Smooth muscle cell (in vitro differentiated cells): ENCODE measurements around the gene PTPN2. TPM values are rescaled to one million over a fixed set of nuclear protein-coding genes. Genes with fewer than 3 reads are reported as not detected.

Experiments used
- DNase-seq: peaks from one replicate; lab custom pipeline; 2025; ENCODE audit not compliant: unreplicated experiment; lab: John Stamatoyannopoulos, UW
- H2AFZ ChIP-seq: fragments of 200-600 bp; sonication (generic); 2 replicates; pipeline ENCODE4 v1.6.0; 2016; ENCODE audit warnings: antibody characterized with exemption, low read depth, mild to moderate bottlenecking
- H3F3A ChIP-seq: fragments of 200-600 bp; sonication (generic); 2 replicates; pipeline ENCODE4 v1.6.0; 2017; ENCODE audit warnings: antibody characterized with exemption, low read depth
- H3K27ac ChIP-seq: fragments of 200-600 bp; sonication (generic); 2 replicates; pipeline ENCODE4 v1.5.1; 2016; ENCODE audit warnings: low read depth, mild to moderate bottlenecking
- H3K27me3 ChIP-seq: fragments of 200-600 bp; sonication (generic); 2 replicates; pipeline ENCODE4 v1.6.1; 2016; ENCODE audit warnings: low read depth, mild to moderate bottlenecking
- H3K36me3 ChIP-seq: fragments of 200-600 bp; sonication (generic); 2 replicates; pipeline ENCODE4 v1.5.1; 2016; ENCODE audit warnings: low read depth
- H3K4me1 ChIP-seq: fragments of 200-600 bp; sonication (generic); 2 replicates; pipeline ENCODE4 v1.5.1; 2016; ENCODE audit warnings: low read depth
- H3K4me2 ChIP-seq: fragments of 200-600 bp; sonication (generic); 2 replicates; pipeline ENCODE4 v1.6.0; 2016; ENCODE audit warnings: mild to moderate bottlenecking
- H3K4me3 ChIP-seq: fragments of 200-600 bp; sonication (generic); 2 replicates; pipeline ENCODE4 v1.5.1; 2016; ENCODE audit warnings: mild to moderate bottlenecking
- H3K79me2 ChIP-seq: fragments of 200-600 bp; sonication (generic); 2 replicates; pipeline ENCODE4 v1.6.0; 2016; ENCODE audit warnings: low read depth, mild to moderate bottlenecking
- H3K9ac ChIP-seq: fragments of 200-600 bp; sonication (generic); 2 replicates; pipeline ENCODE4 v1.6.0; 2016; ENCODE audit warnings: low read depth
- H3K9me3 ChIP-seq: fragments of 200-600 bp; sonication (generic); replicated peaks from 2 replicates; pipeline ENCODE4 v1.5.1; 2016; ENCODE audit warnings: low read depth
- H4K20me1 ChIP-seq: fragments of 200-600 bp; sonication (generic); 2 replicates; pipeline ENCODE4 v1.6.0; 2016; ENCODE audit warnings: low read depth
- WGBS: methylation state at CpG from one replicate; pipeline ENCODE4 v1.1.7; 2016; ENCODE audit warnings: low lambda C conversion rate; 5-methylcytosine and 5-hydroxymethylcytosine counted together
- polyA plus RNA-seq: library from polyadenylated mRNA; unstranded; fragments of >200 nt; fragmentation: Nextera tagmentation; extraction: Ambion mirVana; gene quantifications from 2 replicates; pipeline ENCODE4 v1.2.1, GENCODE V29; 2016
- total RNA-seq: library from RNA; depleted of rRNA; stranded (reverse); fragments of >200 nt; gene quantifications from 2 replicates; pipeline ENCODE4 v1.2.3, GENCODE V29; 2014
- TF ChIP-seq, protein P1 (sequence below): fragments of 200-600 bp; sonication (generic); IDR thresholded peaks from 2 replicates; pipeline ENCODE4 v1.5.1; 2017; ENCODE audit warnings: borderline replicate concordance, mild to moderate bottlenecking, antibody characterized with exemption; ENCODE audit not compliant: insufficient read depth, poor library complexity, severe bottlenecking

PTPN2 gene
- total and polyA plus RNA-seq, 2 experiments from 2014 or later: 17.1 to 48.7 TPM

DNA sequence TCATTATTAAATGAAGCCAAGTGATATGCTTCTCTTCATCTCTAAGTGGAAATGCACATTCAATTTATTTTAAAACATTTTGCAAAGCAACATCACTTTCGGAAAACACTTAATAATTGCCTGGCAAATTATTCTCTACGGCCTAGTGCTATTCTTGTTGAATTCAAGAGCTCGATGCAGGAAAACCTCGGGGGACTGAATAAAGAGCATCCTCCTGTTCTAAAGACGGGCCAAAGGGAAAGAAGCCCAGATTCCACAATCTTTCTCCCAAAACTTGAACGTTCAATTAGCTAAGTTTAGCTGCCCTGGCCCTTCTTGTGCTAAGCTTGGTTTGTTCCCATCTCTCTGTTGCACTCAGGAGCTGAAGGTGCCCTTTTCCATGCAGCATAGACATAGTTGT lies 40.6 kb upstream of the PTPN2 start:
- H3K27ac ChIP-seq: no peak overlapping the region
- H3K36me3 ChIP-seq: no peaks in the 10 kb centered on the region
- no peak for DNase-seq
- H3K9me3 ChIP-seq: no peaks in the 10 kb centered on the region
- no peaks in the 10 kb centered on the region for H3K27me3 ChIP-seq
- no peaks in the 10 kb centered on the region for H3K4me1 ChIP-seq
- H3K4me2 ChIP-seq: no peak overlapping the region
- TF ChIP-seq, protein P1, sequence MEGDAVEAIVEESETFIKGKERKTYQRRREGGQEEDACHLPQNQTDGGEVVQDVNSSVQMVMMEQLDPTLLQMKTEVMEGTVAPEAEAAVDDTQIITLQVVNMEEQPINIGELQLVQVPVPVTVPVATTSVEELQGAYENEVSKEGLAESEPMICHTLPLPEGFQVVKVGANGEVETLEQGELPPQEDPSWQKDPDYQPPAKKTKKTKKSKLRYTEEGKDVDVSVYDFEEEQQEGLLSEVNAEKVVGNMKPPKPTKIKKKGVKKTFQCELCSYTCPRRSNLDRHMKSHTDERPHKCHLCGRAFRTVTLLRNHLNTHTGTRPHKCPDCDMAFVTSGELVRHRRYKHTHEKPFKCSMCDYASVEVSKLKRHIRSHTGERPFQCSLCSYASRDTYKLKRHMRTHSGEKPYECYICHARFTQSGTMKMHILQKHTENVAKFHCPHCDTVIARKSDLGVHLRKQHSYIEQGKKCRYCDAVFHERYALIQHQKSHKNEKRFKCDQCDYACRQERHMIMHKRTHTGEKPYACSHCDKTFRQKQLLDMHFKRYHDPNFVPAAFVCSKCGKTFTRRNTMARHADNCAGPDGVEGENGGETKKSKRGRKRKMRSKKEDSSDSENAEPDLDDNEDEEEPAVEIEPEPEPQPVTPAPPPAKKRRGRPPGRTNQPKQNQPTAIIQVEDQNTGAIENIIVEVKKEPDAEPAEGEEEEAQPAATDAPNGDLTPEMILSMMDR: no peak
- no peaks in the 10 kb centered on the region for H3K79me2 ChIP-seq
- H3K4me3 ChIP-seq: no peak overlapping the region
- H4K20me1 ChIP-seq: no peaks in the 10 kb centered on the region
- 93% methylated on average over 6 of the region's 6 CpGs for WGBS
- no peaks in the 10 kb centered on the region for H3F3A ChIP-seq
- no peak overlapping the region for H3K9ac ChIP-seq
- no peak overlapping the region for H2AFZ ChIP-seq

DNA sequence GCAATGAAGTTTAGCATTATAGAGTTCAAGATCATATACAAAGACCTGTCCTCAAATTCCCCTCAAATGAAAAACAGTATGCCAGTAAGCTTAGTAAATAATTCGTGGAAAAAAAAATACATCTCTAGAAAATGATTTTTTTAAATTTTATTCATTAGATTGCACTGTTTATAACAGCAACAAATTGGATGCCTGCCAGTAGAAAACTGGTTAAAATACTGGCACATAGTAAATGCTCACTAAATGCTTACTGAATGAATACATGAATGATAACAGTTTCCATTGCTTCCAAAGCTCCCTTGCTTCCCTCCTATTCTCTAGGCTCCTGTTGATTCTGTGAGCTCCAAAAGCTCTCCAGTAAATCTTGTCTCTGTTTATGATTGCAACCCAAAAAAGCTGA lies 38.2 kb upstream of the PTPN2 start:
- H3K4me1 ChIP-seq: no peaks in the 10 kb centered on the region
- TF ChIP-seq, protein P1: no peak
- no peak for DNase-seq
- no peaks in the 10 kb centered on the region for H3K36me3 ChIP-seq
- no peak overlapping the region for H2AFZ ChIP-seq
- H3K27ac ChIP-seq: no peak overlapping the region
- no peaks in the 10 kb centered on the region for H3F3A ChIP-seq
- no peaks in the 10 kb centered on the region for H3K79me2 ChIP-seq
- no peak overlapping the region for H3K4me2 ChIP-seq
- H3K4me3 ChIP-seq: no peak overlapping the region
- no peaks in the 10 kb centered on the region for H3K27me3 ChIP-seq
- no peak overlapping the region for H3K9ac ChIP-seq
- 78% methylated on average over 1 of the region's 1 CpG for WGBS
- no peaks in the 10 kb centered on the region for H4K20me1 ChIP-seq
- H3K9me3 ChIP-seq: no peaks in the 10 kb centered on the region

DNA sequence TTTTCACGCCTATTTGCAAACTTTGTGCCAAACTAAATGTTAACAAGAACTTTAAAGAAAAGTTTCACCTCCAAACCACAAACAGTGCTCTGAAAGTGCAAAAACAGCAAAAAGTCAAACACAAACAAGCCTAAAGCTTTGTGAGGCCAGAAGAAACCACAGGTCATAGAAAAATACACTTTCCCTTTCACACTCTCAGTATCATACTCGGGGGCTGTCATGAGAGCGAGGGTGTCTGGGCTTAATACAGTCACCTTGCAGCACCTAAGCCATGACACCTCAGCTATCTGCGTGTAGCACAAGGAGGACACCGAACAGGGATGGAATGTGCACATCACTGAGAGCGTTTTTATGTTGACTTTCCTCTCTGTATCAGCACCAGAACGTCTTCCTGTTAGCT lies 37.1 kb upstream of the PTPN2 start:
- Histone ChIP-seq H3K9me3 (no peaks in the 10 kb centered on the region), H3K27me3 (no peaks in the 10 kb centered on the region), H3K79me2 (no peaks in the 10 kb centered on the region), H3F3A (no peaks in the 10 kb centered on the region), H3K4me1 (no peaks in the 10 kb centered on the region), H3K4me3 (no peak overlapping the region), H3K9ac (no peak overlapping the region), H3K27ac (no peak overlapping the region), H4K20me1 (no peaks in the 10 kb centered on the region), H3K36me3 (no peaks in the 10 kb centered on the region), H2AFZ (no peak overlapping the region), H3K4me2 (no peak overlapping the region)
- WGBS: 82% methylated on average over 7 of the region's 7 CpGs
- no peak for DNase-seq
- TF ChIP-seq, protein P1: no peak

DNA sequence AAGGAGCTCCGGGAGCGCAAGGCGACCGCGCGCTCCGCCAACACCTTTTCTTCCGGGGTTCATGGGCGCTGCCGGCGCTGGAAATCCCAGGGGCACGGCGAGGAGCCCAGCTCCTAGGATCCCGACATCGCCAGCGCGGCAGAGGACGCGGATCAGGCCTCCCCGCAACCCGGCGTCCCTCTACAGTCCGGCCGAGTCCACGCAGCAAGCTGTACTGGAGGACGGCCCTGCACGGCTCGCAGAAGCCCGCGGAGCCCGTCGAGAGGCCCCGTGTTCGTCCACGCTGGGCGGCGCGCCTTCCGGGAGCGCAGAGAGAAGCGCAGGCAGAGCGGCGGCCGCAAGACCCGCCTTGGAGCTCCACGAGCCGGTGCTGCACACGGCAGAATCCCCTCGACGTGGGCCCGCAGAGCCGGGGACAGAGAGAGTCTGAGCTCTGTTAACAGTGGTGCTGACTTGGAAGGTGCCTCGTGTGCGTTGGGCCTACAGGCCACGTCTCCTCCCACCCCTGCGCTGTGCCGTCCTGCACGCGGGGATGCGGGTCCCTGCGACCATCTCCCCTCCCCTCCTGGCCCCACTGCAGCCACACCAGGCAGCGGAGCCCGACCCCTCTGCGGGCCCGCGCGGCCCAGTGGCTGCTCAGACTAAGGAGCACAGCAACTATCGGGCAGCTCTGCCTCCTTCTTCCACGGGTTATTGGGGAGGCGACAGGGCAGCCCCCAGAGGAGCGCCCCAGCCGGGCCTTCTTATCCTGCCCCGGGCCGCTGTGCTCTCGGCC lies 28.1 kb upstream of the PTPN2 start:
- DNase-seq: no peak
- H3K36me3 ChIP-seq: no peaks in the 10 kb centered on the region
- TF ChIP-seq, protein P1: no peak
- no peak overlapping the region for H3K4me3 ChIP-seq
- H3K27ac ChIP-seq: no peak overlapping the region
- H3F3A ChIP-seq: no peaks in the 10 kb centered on the region
- no peaks in the 10 kb centered on the region for H4K20me1 ChIP-seq
- no peak overlapping the region for H3K4me2 ChIP-seq
- H3K9ac ChIP-seq: no peak overlapping the region
- no peaks in the 10 kb centered on the region for H3K9me3 ChIP-seq
- WGBS: 86% methylated on average over 65 of the region's 75 CpGs
- peaks cover 10% of the 10 kb centered on the region for H3K4me1 ChIP-seq
- no peaks in the 10 kb centered on the region for H3K27me3 ChIP-seq
- no peaks in the 10 kb centered on the region for H3K79me2 ChIP-seq
- no peak overlapping the region for H2AFZ ChIP-seq
